HG02938 (cell line): ENCODE data around the gene IL20RA.

Experiments used
- ATAC-seq: cut with Tn5 transposase; IDR thresholded peaks from one replicate; pipeline ENCODE4 v1.9.1; 2021; ENCODE audit warnings: mild to moderate bottlenecking, moderate library complexity; ENCODE audit not compliant: unreplicated experiment

IL20RA gene

DNA sequence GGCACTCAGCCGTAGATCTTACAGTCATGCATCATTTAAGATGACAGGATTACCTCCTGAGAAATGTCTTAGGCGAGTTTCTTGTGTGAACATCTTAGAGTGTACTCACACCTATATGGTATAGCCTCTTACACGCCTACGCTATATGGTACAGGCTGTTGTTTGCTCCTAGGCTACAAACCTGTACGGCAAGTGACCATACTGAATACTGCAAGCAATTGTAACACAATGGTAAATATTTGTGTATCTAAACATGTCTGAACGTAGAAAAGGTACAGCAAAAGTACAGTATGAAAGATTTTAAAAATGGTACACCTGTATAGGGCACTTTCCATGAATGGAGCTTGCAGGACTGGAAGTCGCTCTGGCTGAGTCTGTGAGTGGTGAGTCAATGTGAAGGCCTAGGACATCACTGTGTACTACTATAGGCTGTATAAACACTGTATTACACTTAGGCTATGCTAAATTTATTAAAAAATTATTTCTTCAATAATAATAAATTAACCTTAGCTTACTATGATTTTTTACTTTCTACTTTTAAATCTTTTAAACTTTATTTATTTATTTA lies 541 bp upstream of the IL20RA start:
- ATAC-seq = no peak

DNA sequence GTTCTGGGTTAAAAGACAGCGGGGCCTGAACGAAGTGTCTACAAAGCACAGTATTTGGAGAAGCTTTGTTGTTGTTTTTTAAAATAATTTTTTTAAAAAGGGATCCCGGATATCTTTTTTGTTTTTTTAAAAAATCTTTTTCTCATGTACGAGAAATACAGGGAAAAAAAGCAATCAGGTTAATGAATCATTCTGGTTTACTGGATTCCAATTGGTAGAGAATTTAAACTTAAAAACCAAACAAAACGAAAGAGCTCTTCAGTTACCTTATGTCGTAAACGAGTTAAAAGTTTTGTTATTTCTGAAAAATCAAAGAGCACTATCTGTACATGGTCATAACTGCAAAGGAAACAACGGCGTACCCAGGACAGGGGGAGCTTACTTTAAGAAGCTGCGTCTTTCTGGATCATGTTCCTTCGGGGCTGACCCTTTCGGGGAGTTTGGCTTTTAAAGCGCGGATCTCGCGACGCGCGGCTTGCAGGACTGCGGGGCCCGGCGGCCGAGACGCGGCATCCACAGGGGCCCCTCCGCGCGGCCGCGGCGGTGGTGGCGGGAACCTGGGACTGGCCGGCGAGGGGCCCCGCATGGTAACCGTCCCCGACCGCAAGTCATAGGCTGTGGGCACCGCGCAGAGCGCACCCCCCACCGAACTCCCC lies 927 bp downstream of the IL20RA start:
- ATAC-seq = no peak

DNA sequence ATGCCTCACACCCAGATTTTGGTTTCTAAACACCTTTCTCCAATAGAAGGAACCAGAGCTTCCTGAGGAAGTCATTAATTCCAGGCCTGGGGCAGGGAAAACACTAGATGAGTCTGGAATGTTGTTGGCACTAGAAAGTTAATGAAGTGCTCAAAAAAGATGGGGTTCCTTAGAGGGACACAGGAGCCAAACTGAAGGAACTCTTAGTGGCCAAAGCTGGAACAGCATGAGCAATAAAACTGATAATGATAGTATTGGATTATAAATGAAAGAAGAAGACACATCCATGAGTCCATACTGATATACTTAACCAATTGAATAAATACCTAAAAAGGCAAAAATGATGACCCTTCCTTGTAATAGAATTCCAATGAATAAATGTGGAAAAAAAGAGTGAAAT lies 4.4 kb downstream of the IL20RA start:
- no peak for ATAC-seq

DNA sequence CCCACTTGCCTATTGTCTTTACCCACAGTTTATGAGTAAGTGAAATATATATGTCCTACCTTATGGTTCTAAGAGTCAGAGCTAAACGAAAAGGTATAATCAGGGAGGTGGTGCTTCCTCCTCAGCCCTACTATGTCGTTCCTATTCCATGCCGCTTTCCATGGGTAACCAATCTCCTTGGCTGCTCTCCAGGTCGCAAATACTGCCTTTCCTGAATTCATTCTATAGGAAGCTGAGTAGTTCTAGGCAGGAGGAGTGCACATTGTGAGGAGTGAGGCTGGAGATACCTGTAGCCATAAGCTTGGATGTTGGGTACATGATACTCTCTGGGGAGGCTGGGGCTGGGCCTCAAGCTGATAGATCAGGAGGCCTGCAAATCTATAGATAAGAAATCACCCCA lies 5.8 kb downstream of the IL20RA start:
- no peak for ATAC-seq

DNA sequence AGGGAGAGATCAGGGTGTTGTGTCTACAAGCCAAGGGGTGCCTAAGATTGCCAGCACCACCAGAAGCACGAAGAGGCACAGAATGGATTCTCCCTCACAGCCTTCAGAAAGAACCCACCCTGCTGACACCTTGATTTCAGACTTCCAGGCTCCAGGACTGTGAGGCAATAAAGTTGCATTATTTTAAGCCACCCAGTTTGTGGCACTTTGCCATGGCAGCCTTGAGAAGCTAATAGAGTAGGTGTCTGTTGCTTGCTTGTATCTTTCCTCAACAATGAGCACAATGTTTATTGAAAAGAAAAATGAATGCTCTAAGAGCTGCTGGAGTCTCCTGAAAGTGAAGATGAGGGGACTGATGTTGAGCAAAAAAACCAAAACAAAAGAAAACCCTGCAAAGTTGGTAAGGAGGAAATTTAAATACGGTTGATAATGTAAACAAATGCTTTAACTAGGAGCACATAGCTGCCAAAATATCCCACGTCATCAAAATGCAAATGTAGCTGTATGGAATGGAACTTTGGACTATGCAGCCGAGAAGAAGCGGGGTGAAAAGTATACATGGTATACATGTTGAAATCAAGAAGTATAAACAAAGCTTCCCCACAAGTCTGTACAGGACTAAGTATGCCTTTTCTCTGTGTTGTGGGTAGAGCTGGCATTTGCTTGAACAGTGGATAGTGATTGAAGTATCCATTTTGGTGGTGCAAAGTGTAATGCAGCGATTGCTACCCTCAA lies 8.0 kb downstream of the IL20RA start:
- ATAC-seq = no peak

DNA sequence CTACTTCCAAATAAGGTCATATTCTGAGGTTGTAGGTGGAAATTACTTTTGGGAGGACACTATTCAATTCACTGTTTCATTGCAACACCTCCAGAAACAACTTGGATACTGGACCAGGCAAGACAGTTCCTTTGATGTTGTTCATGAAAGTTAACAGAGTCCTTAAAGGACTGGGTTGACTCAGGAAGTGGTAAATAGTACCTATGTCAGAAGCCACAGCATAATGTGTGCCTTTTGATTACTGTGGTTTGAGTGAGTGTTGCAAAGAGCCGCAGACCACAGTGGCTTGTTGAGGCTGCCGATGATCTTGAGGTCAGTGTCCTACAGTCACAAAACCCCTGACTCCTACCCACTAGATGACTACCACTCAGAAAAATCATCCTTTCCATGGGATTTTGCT lies 10.9 kb downstream of the IL20RA start:
- peak; percentile 99 for ATAC-seq

DNA sequence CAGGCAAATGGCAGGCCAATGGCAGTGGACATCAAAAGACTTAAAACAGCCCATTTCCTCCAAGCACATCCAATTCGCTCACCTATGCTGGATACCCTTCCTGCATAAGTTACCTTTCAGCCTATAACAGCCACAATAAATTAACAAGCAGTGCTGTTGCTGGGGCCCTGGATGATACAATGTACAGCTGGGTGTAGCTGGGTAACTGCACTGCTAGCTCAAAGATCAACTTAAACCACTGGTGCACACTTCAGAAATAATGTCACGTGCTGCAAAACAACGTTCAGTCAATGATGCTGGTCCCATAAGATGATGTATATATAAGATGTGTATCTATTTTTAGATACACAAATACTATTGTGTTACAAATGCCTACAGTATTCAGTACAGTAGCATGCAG lies 13.6 kb downstream of the IL20RA start:
- no peak for ATAC-seq

DNA sequence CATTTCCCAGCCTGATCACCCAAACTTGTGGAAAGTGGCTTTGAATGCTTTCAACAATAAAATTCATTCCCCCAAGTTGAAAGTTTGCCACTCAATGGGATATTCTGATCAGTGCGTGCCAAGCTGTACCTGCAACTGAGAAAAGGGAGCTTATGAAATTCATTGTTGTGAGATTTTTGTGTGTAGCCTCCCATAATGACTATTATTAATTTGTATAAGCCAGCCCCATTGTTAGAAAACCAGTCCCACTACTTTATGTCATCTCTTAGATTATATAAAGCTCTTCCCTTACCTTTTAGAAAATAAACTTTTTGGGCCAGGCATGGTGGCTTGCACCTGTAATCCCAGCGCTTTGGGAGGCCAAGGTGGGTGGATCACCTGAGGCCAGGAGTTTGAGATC lies 15.9 kb downstream of the IL20RA start:
- no peak for ATAC-seq

DNA sequence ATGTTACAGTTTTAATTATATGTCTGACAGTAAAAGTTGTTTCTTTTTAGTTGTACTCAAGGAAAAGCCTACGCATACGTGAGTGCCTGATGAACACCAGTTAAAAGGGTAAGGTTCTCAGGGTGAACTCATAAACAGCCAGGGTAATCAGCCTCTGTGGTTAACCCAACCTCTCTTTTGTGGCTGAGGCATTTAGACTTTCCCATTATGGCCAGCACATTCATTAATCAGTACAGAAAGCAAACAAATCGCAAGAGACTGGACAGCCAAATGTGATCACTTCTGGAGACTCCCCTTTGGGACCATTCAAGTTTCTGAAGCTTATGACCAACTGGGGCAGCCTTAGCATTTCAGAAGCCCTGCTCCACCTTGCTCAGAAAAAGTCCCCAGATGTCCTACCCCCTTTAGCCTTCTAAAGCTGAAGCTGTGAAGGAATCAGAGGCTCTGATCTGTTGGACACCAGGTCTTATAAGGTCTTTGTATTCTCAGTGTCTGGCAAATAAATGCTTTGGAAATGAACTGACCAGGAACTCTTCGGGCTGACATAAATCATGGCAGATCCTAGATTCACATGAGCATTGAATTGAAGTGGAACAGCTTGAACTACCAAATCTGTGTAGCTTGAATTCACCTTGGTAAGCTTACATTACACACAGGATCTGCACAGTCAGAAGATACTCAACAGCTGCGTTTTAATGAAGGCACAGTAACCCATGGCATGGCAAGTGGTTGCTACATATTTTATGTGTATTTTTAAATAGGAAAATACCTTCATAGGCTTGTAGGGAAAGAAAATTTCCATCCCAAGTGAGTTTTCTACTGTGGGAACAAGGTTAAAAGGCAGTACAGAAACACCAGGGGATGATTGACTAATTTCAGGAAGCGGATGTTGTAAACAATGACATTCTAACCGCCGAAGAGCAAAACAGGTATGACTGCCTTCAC lies 18.7 kb downstream of the IL20RA start:
- ATAC-seq = no peak

DNA sequence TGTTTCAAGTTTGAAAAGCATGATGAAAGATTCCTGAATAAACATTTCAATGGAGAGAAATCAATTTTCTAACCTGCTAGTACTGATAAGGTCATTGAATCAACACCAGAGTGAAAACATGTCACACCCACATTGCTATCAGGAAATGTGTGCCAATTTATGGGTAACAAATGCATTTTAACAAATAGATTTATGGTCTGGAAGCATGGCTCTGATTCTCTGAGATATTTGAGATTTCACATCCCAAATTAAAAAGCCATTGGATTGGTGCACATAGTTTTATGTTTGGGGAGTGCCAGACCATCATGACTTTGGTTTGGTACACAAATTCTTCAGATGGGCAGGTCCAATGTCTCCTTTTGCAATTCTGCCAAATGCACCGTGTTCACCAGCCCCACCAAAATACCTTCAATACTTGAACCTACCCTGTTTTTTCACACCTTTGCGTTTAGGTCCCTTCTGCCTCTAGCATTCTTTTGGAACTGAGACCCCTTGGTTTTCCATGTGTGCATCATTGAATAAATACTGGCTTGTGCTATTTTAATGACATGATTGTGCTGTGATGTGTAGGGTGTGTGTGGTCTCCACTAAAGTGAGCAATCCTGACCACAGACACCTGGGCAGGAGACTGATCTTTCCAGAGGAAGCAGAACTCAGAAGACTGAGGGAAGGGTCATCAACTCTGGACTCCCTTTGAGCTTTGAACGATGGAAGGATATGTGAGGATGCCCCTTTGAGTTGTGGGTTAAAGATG lies 20.4 kb downstream of the IL20RA start:
- no peak for ATAC-seq

DNA sequence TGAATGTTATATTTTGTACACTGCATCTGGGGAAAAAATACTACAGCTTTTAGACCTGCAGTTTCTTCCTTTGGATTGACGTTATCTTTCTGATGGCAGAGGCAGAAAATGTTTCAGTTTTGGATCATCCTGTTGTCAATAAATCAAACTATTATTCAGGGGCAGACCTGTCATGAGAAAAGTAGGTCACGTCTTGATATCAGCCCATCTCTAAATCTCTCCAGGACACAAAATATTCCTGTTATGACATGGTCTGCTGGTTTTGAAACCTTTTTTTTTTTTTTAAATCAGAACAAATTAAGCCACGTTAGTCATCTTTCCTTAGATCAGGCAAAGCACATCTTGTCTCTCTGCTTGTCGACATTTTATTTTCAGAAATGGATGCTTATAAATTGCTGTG lies 24.0 kb downstream of the IL20RA start:
- ATAC-seq = no peak

DNA sequence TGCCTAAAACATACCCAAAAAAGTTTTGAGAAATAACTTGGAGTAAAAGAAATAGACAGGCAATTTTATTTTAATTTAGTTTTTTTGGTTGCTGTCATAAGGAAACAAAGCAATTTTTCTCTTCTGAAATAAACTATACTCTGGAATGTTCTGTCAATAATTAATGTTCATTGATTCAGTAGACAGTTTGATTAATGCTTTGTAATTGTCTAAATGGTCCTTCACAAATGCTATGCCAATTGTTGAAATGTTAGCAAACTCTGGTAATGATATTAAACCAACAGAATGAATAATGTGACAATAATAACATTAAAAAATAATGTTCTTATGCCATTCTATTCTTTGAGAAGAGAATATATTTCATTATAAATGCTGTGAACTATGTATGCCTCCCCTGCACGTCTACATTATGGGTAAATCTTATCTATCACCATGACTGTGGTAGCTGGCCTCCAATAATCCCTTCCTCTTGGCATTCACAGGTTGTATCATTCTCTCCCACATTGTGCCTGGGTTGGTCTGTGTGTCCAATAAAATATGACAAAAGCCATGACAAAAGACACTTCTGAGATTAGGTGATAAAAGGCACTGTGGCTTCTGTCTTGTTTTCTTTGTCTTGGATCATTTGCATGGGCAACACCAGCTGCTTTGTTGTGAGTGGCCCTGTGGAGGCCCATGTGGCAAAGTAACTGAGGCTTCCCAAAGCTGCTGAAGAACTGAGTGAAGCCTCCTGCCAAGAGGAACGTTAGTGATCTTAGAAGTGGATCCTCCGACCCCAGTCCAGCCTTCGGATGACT lies 25.1 kb downstream of the IL20RA start:
- ATAC-seq = no peak

DNA sequence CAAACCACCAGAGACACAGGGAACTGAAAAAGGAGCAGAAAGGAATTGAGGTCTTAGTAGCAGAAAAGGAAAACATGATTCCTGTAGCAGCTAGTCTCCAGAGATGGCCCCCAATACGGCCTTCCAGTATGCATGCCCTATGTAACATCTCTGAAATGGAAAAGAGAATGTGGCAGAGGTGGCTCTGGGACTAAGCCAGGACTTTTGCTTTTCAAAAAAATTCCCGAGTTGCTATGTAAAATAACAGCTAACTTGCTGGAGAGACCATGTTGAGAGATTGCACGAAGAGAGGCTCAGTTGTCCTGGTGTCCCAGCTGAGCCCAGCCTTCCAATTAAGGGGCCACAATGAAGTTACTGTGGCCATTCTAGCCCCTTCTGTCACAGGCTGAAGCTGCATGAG lies 27.7 kb downstream of the IL20RA start:
- no peak for ATAC-seq

DNA sequence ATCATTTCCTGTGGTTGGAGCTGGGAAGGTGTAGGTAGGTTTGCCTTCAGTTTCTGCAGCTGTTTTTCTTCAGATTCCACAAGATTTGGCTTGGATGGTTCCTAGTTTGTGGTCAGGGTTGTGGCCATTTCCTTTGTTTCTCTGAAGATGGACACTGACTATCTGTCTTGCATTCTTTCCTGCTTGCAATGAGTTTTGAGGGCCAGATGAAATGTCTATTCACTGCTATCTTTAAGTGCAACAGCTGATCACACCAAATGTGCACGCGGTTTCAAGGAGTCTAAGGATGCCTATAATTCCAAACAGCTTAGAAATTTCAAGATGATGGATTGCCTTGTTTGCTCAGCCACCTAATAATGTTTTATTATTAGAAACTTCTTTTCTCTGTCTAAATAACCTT lies 28.4 kb downstream of the IL20RA start:
- ATAC-seq = no peak

DNA sequence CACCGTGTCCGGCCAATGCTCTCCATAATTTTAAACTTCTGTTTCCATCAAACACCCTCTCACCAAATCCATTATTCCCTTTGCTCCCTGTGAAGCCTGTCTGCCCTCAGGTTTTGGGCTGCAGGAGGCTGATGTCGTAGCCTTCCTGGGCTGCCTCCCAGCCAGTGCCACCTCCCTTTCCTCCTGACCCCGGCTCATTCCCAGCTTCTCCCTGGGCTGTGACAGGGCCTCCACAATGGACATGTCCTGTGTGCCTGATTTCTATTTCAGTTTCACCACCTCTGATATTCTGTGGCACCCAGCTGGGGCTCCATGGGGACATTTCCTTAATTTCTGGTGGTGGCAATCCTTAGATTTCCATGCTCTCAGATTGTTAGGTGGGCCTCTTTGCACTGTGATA lies 28.8 kb downstream of the IL20RA start:
- no peak for ATAC-seq

DNA sequence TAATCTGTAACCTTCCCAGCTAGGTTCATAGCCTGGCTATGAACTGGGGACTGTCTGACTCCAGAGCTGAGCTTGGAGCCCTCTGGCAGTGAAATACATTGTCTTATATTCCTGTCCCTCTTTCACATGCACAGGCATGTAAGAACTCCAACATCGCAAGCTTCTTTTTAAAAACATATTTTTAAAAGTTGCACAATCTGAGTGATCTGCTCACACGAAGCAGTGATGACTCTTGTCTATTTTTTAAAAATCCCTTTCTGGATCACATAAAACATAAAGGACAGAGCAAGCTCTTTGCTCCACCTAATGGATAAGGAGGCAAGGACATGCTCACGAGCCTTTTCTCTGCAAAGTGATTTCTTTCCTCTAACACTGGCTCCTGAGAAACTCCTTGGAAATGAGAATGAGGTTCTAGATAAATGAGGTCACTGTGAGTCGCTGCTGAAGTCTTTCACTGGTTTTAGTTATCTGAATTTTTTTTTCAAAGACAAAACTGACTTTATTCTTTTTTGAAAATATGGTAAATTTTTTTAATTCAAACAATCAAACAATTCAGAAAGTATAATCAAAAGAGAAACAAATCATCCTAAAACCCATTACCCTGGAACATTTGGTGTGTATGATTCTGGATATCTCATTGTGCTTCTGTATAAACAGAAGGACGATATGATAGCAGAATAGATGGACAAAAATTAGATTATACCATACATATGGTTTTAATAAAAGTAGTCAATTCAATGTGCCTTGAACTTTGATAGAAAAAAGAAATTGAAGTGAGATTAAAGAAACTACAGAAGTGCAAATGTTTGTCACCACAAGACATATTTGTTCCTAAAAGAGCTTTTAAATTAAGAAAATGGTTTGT lies 30.8 kb downstream of the IL20RA start:
- no peak for ATAC-seq

DNA sequence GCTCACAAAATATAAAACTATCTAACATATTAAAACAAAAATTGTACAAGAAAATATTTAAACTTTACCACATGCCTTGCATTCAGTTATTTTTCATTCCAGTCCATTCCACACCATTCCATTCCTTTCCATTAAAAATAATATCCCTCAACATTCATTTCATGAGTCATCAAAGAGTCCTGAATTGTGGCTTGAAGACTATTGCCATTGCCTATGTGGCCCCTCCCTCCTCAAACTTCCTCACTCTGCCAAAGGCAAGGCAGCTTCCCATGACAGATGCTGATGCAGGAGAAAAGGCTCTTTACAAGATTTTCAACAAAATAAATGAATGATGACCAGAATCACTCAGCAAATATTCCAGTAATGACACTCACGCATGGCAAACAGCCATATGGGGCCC lies 31.7 kb downstream of the IL20RA start:
- ATAC-seq = no peak

DNA sequence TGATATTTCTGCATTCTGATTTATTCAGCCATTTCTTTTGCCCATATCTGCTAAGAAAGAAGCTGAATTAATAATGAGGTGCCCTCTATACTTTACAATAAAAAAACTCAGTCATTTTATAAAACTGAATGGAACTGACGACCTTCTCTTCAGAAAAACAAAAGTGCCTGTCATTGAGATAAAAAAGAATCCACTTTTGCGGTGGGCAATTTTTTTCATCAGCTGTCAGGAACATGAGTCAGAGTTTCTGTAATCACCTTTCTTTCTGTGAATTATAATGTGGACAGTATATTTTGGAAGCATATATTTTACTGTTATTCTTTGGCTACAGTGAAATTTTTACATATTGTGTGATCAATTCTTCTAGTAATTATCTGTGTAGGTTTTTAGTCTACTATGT lies 33.4 kb downstream of the IL20RA start:
- ATAC-seq = no peak

DNA sequence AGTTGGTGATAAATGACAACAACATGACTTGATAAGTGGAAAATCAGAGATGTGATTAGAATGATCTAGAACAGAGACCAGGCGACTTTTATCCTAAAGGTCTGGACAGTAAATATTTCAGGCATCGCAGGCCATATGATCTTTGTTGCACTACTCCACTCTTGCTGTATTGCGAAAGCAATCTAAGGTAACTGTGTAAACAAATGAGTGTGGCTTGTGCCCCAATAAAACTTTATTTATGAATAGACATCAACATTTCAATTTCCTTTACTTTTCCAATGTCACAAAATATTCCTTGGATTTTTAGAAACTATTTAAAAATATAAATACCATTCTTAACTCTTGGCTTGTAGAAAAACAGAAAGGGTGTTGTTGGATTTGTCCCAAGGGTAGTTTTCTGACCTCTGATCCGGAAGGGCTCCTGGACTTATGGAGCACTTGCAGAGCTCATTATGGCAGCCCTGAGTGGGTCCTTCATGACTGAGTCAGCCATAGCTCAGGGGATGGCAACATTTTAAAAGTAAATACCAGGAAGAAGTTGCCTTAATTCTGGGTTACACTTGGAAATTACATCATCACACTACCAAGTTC lies 34.5 kb downstream of the IL20RA start:
- no peak for ATAC-seq
